ENCODE measurements around the gene SERPINB12. TPM values are rescaled to one million over a fixed set of nuclear protein-coding genes. Genes with fewer than 3 reads are reported as not detected.

Gene SERPINB12
- total RNA-seq, 1 donor from 2014 or later = not detected

GRCh38 chr18:63586431-63586830, 44.3 kb downstream of the SERPINB12 start:
- Histone ChIP-seq H3K36me3 (ENCODE audit: insufficient read depth, low read length) (no peaks in the 10 kb centered on the region), H4K20me1 (ENCODE audit: insufficient read depth, low read length) (no peaks in the 10 kb centered on the region), H3K9ac (ENCODE audit: low read length) (no peak overlapping the region), H3K27ac (ENCODE audit: low read depth, low read length) (no peak overlapping the region), H3K9me3 (ENCODE audit: insufficient read depth, low read depth, low read length) (no peaks in the 10 kb centered on the region), H3K4me1 (ENCODE audit: insufficient read depth, low read length) (no peaks in the 10 kb centered on the region), H3K4me3 (ENCODE audit: insufficient read depth, low read depth, low read length) (no peak overlapping the region), H2AFZ (ENCODE audit: low read depth, low read length) (no peak overlapping the region), H3K4me2 (ENCODE audit: low read length) (no peak overlapping the region), H3K79me2 (ENCODE audit: insufficient read depth, low read length) (no peaks in the 10 kb centered on the region), H3K27me3 (ENCODE audit: insufficient read depth, low read length) (no peaks in the 10 kb centered on the region)
- Mint-ChIP-seq H3K9me3 (ENCODE audit: unreplicated experiment) (peaks cover 2% of the 10 kb centered on the region), H3K4me1 (ENCODE audit: low read depth, unreplicated experiment) (no peaks in the 10 kb centered on the region), H3K4me3 (ENCODE audit: unreplicated experiment) (no peak overlapping the region), H3K36me3 (ENCODE audit: low read depth, unreplicated experiment) (peaks cover 4% of the 10 kb centered on the region), H3K27ac (ENCODE audit: unreplicated experiment) (no peak overlapping the region), H3K27me3 (ENCODE audit: low read depth, unreplicated experiment) (no peaks in the 10 kb centered on the region)
- no peak for TF ChIP-seq EZH2 (IDR thresholded peaks at IDR 0.05; ENCODE audit: insufficient read depth, low read length)
- TF ChIP-seq, protein P1, sequence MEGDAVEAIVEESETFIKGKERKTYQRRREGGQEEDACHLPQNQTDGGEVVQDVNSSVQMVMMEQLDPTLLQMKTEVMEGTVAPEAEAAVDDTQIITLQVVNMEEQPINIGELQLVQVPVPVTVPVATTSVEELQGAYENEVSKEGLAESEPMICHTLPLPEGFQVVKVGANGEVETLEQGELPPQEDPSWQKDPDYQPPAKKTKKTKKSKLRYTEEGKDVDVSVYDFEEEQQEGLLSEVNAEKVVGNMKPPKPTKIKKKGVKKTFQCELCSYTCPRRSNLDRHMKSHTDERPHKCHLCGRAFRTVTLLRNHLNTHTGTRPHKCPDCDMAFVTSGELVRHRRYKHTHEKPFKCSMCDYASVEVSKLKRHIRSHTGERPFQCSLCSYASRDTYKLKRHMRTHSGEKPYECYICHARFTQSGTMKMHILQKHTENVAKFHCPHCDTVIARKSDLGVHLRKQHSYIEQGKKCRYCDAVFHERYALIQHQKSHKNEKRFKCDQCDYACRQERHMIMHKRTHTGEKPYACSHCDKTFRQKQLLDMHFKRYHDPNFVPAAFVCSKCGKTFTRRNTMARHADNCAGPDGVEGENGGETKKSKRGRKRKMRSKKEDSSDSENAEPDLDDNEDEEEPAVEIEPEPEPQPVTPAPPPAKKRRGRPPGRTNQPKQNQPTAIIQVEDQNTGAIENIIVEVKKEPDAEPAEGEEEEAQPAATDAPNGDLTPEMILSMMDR (IDR thresholded peaks at IDR 0.05; ENCODE audit: insufficient read depth, low read depth, low read length) = no peak
- DNase-seq (ENCODE audit: low read depth) = no peak
- FAIRE-seq = no peak

DNA sequence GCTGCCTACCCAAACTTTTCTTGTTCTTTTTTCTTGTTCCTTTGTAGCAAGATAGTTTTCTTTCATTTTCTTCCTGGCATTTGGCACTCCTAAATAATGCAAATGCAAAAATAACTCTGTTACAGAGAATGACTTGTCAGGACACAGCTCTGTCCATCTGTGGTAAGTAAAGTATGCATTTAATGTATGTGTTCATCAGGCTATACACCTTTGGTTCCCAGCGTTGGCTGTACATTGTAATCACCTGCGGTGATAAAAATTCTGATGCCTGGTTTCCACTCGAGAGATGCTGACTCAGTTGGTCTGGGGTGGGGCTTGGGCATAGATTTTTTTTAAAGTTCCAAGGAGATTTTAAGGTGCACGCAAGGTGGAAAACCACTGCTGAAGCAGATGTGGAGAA, 44.8 kb downstream of the SERPINB12 start, which contains the start of gene SERPINB13:
Gene SERPINB13, plus strand, starts transcription at position 378 of the 400 bp plus-strand sequence. CDS start 1,325 bp downstream, outside the sequence.
- no peak for TF ChIP-seq EZH2 (IDR thresholded peaks at IDR 0.05; ENCODE audit: insufficient read depth, low read length)
- TF ChIP-seq, protein P1 (IDR thresholded peaks at IDR 0.05; ENCODE audit: insufficient read depth, low read depth, low read length) = no peak
- Histone ChIP-seq H3K9ac (ENCODE audit: low read length) (no peak within 1 kb of the TSS), H3K36me3 (ENCODE audit: insufficient read depth, low read length) (no peaks in the 10 kb centered on the region), H3K4me3 (ENCODE audit: insufficient read depth, low read depth, low read length) (no peak within 1 kb of the TSS), H3K27ac (ENCODE audit: low read depth, low read length) (no peak within 1 kb of the TSS), H3K9me3 (ENCODE audit: insufficient read depth, low read depth, low read length) (no peaks in the 10 kb centered on the region), H3K4me2 (ENCODE audit: low read length) (no peak within 1 kb of the TSS), H3K79me2 (ENCODE audit: insufficient read depth, low read length) (no peaks in the 10 kb centered on the region), H3K4me1 (ENCODE audit: insufficient read depth, low read length) (no peaks in the 10 kb centered on the region), H2AFZ (ENCODE audit: low read depth, low read length) (no peak within 1 kb of the TSS), H3K27me3 (ENCODE audit: insufficient read depth, low read length) (no peaks in the 10 kb centered on the region), H4K20me1 (ENCODE audit: insufficient read depth, low read length) (no peaks in the 10 kb centered on the region)
- DNase-seq (ENCODE audit: low read depth) (no peak), FAIRE-seq (no peak)
- Mint-ChIP-seq H3K9me3 (ENCODE audit: unreplicated experiment) (peaks cover 2% of the 10 kb centered on the region), H3K4me1 (ENCODE audit: low read depth, unreplicated experiment) (no peaks in the 10 kb centered on the region), H3K27ac (ENCODE audit: unreplicated experiment) (no peak within 1 kb of the TSS), H3K36me3 (ENCODE audit: low read depth, unreplicated experiment) (peaks cover 4% of the 10 kb centered on the region), H3K27me3 (ENCODE audit: low read depth, unreplicated experiment) (no peaks in the 10 kb centered on the region), H3K4me3 (ENCODE audit: unreplicated experiment) (no peak within 1 kb of the TSS)

- Mint-ChIP-seq H3K27ac (ENCODE audit: unreplicated experiment) (no peak overlapping the region), H3K4me1 (ENCODE audit: low read depth, unreplicated experiment) (no peaks in the 10 kb centered on the region), H3K4me3 (ENCODE audit: unreplicated experiment) (no peak overlapping the region), H3K36me3 (ENCODE audit: low read depth, unreplicated experiment) (peaks cover 4% of the 10 kb centered on the region), H3K27me3 (ENCODE audit: low read depth, unreplicated experiment) (no peaks in the 10 kb centered on the region), H3K9me3 (ENCODE audit: unreplicated experiment) (peaks cover 2% of the 10 kb centered on the region)
- TF ChIP-seq, protein P1 (IDR thresholded peaks at IDR 0.05; ENCODE audit: insufficient read depth, low read depth, low read length) = no peak
- no peak for TF ChIP-seq EZH2 (IDR thresholded peaks at IDR 0.05; ENCODE audit: insufficient read depth, low read length)
- FAIRE-seq (no peak), DNase-seq (ENCODE audit: low read depth) (no peak)
- no peak overlapping the region for H3K27ac ChIP-seq (ENCODE audit: low read depth, low read length)
- no peak overlapping the region for H3K9ac ChIP-seq (ENCODE audit: low read length)
- no peaks in the 10 kb centered on the region for H3K9me3 ChIP-seq (ENCODE audit: insufficient read depth, low read depth, low read length)
- H3K4me3 ChIP-seq (ENCODE audit: insufficient read depth, low read depth, low read length) = no peak overlapping the region
- no peaks in the 10 kb centered on the region for H3K36me3 ChIP-seq (ENCODE audit: insufficient read depth, low read length)
- H3K4me1 ChIP-seq (ENCODE audit: insufficient read depth, low read length) = no peaks in the 10 kb centered on the region
- H3K79me2 ChIP-seq (ENCODE audit: insufficient read depth, low read length) = no peaks in the 10 kb centered on the region
- no peak overlapping the region for H2AFZ ChIP-seq (ENCODE audit: low read depth, low read length)
- H4K20me1 ChIP-seq (ENCODE audit: insufficient read depth, low read length) = no peaks in the 10 kb centered on the region
- no peaks in the 10 kb centered on the region for H3K27me3 ChIP-seq (ENCODE audit: insufficient read depth, low read length)
- H3K4me2 ChIP-seq (ENCODE audit: low read length) = no peak overlapping the region
Measured at GRCh38 chr18:63588909-63589308, 46.7 kb downstream of the SERPINB12 start.

Data from astrocyte (in vitro differentiated cells and primary cell).